ENCODE data around the gene EEFSEC. TPM values are rescaled to one million over a fixed set of nuclear protein-coding genes. Genes with fewer than 3 reads are reported as not detected.

Gene EEFSEC
- total and polyA plus RNA-seq, 2 of the 8 experiments (the other 6 are each of a cell fraction or from before 2014, with no cell fraction given), result 13.1 to 19.8 TPM

- Histone ChIP-seq H3K9me3 (ENCODE audit: insufficient read depth in 2 of 2, low read depth in 1 of 2, low read length in 1 of 2) (no peaks in the 10 kb centered on the region), H3K18ac (ENCODE audit: extremely low read depth, low read length) (no peak overlapping the region), H2BK20ac (ENCODE audit: low read length) (no peak overlapping the region), H3K36me3 (ENCODE audit: control insufficient read depth in 2 of 4, insufficient read depth in 4 of 4, low read length in 3 of 4) (no peaks in the 10 kb centered on the region), H3K23ac (ENCODE audit: insufficient read length) (no peak overlapping the region), H3K27ac (ENCODE audit: low read depth, low read length) (no peak overlapping the region), H4K20me1 (replicated peaks in 1 of 2; ENCODE audit: control insufficient read depth in 1 of 2, insufficient read depth in 2 of 2, low read length in 2 of 2) (no peaks in the 10 kb centered on the region), H2BK12ac (ENCODE audit: low read depth, low read length) (0 out of 2 replicates have a peak overlapping the region, but pooled peaks have one; percentile 12), H3K4me2 (ENCODE audit: insufficient read depth in 1 of 2, low read depth in 2 of 2, low read length in 2 of 2) (no peak overlapping the region), H3K4ac (replicated peaks; ENCODE audit: insufficient read length, low read depth, low read length) (no peak overlapping the region), H2BK120ac (replicated peaks; ENCODE audit: low read depth, low read length) (no peak overlapping the region), H3K79me1 (ENCODE audit: low read depth, low read length) (0 out of 2 replicates have a peak, but pooled peaks cover 2% of the 10 kb centered on the region), H3K79me2 (ENCODE audit: control insufficient read depth in 1 of 2, insufficient read depth in 2 of 2, low read length in 2 of 2) (no peaks in the 10 kb centered on the region), H3K4me1 (replicated peaks in 1 of 4; ENCODE audit: control insufficient read depth in 3 of 4, insufficient read depth in 4 of 4, low read length in 3 of 4) (peaks cover 0 to 6% (median 0%) of the 10 kb centered on the region in 4 experiments; a peak in 2 of 7 replicates), H2AFZ (ENCODE audit: low read length) (no peak overlapping the region), H3K27me3 (replicated peaks in 1 of 4; ENCODE audit: control insufficient read depth in 3 of 4, extremely low read depth in 1 of 4, insufficient read depth in 3 of 4, low read length in 3 of 4) (no peaks in the 10 kb centered on the region; a peak in 1 of 7 replicates), H4K91ac (replicated peaks; ENCODE audit: insufficient read length, low read length) (no peak overlapping the region), H2BK5ac (ENCODE audit: low read depth, low read length) (no peak overlapping the region), H3K14ac (ENCODE audit: insufficient read length) (no peak overlapping the region), H3K4me3 (ENCODE audit: extremely low read depth in 1 of 4, insufficient read depth in 2 of 4, low read depth in 3 of 4, low read length in 4 of 4) (no peak overlapping the region), H4K8ac (ENCODE audit: extremely low read depth, insufficient read depth, low read length) (no peak overlapping the region), H3K23me2 (ENCODE audit: low read depth, low read length) (no peaks in the 10 kb centered on the region), H2AK5ac (ENCODE audit: low read depth, low read length) (no peak overlapping the region), H4K5ac (ENCODE audit: insufficient read length, low read depth, low read length) (no peak overlapping the region), H3K9ac (replicated peaks in 1 of 4; ENCODE audit: extremely low read depth in 1 of 4, low read depth in 3 of 4, low read length in 3 of 4) (no peak overlapping the region), H3K56ac (replicated peaks; ENCODE audit: insufficient read length, low read depth, low read length) (no peak overlapping the region), H2BK15ac (ENCODE audit: low read length) (no peak overlapping the region)
- 80% methylated on average over 2 of the region's 2 CpGs; no CpG with 5 or more reads in 1 of the 2 experiments for WGBS, 2 experiments (ENCODE audit: extremely low coverage in 1 of 2, insufficient coverage in 1 of 2, insufficient read length in 1 of 2, insufficient replicate concordance in 2 of 2, low coverage in 1 of 2, low lambda C conversion rate in 2 of 2, missing lambda C conversion rate in 1 of 2)
- POLR2A ChIA-PET (ENCODE audit: partially characterized antibody), result no interaction called here
- CTCF ChIA-PET (ENCODE audit: partially characterized antibody), result interaction anchor here (0.8 to 1.3 kb wide), 4 partner anchors 9 to 109 kb away, joined by 3 read pairs; no protein-coding TSS in a partner anchor
- FAIRE-seq, result no peak
- DNase-seq (ENCODE audit: low read depth in 1 of 2, low spot score in 2 of 2), result no peak
- TF ChIP-seq, protein P1, sequence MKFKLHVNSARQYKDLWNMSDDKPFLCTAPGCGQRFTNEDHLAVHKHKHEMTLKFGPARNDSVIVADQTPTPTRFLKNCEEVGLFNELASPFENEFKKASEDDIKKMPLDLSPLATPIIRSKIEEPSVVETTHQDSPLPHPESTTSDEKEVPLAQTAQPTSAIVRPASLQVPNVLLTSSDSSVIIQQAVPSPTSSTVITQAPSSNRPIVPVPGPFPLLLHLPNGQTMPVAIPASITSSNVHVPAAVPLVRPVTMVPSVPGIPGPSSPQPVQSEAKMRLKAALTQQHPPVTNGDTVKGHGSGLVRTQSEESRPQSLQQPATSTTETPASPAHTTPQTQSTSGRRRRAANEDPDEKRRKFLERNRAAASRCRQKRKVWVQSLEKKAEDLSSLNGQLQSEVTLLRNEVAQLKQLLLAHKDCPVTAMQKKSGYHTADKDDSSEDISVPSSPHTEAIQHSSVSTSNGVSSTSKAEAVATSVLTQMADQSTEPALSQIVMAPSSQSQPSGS (IDR thresholded peaks at IDR 0.05; ENCODE audit: low read length), result no peak
- no peak for TF ChIP-seq KDM4A (IDR thresholded peaks at IDR 0.05; ENCODE audit: low read depth, low read length, severe bottlenecking)
- TF ChIP-seq TAF1 (IDR thresholded peaks at IDR 0.05; ENCODE audit: low read depth, low read length), result no peak
- no peak for TF ChIP-seq NANOG (IDR thresholded peaks at IDR 0.05; ENCODE audit: insufficient read depth, low read depth, low read length, poor library complexity, severe bottlenecking)
Measured at GRCh38 chr3:128366136-128366535, 212.9 kb downstream of the EEFSEC start.
